GM12878 (cell line): ENCODE measurements around the gene WDR53. TPM values are rescaled to one million over a fixed set of nuclear protein-coding genes. Genes with fewer than 3 reads are reported as not detected.

ENCODE experiments used
- ATAC-seq: fragments of 200-7000 bp; cut with Tn5 transposase; 3 replicates; pipeline ENCODE4 v1.9.1; 2020; ENCODE audit warnings: mild to moderate bottlenecking, moderate library complexity
- BruUV-seq: library from RNA; stranded (reverse); fragments of 400-500 nt; replicated peaks from 2 replicates; lab custom pipeline; 2021; lab: Mats Ljungman, UMichigan
- CTCF ChIA-PET: fragments of 300-600 bp; sonication (Branson Sonifier 250); formaldehyde crosslinking; extraction: SDS; loops from one replicate; lab custom pipeline; 2021; ENCODE audit warnings: inconsistent platforms; lab: Yijun Ruan, JAX
- POLR2A ChIA-PET: fragments of 350-600 bp; formaldehyde crosslinking; extraction: SDS; loops from one replicate; lab custom pipeline; 2021; ENCODE audit warnings: inconsistent platforms; lab: Charles Lee
- RAD21 ChIA-PET: fragments of 300-600 bp; sonication (Branson Sonifier 250); formaldehyde crosslinking; loops from one replicate; lab custom pipeline; 2023; ENCODE audit warnings: antibody characterized with exemption; ENCODE audit not compliant: unreplicated experiment; lab: Charles Lee
- SMC1A ChIA-PET: fragments of 300-600 bp; sonication (Branson Sonifier 250); formaldehyde crosslinking; loops from one replicate; lab custom pipeline; 2023; ENCODE audit not compliant: unreplicated experiment, uncharacterized antibody; lab: Charles Lee
- DNase-seq: peaks from one replicate; pipeline ENCODE4 v3.0.0-alpha.2; 2011; ENCODE audit warnings: low read depth, low spot score
- FAIRE-seq: peaks from 3 replicates; lab custom pipeline; 2011; peaks lifted over from hg19 to GRCh38; lab: Jason Lieb, UNC
- H2AFZ ChIP-seq: 2 replicates; pipeline ENCODE4 v1.6.0; 2011; ENCODE audit warnings: low read depth, low read length, control low read depth; ENCODE audit not compliant: control insufficient read depth
- H3K27ac ChIP-seq: 2 replicates; pipeline ENCODE4 v1.5.1; 2011; ENCODE audit warnings: control low read depth; ENCODE audit not compliant: control insufficient read depth, insufficient read depth
- H3K27me3 ChIP-seq, 2 experiments: replicated peaks in 1 of 2; 2 replicates each; pipeline versions ENCODE4 v1.6.0 to v1.6.1; 2011; ENCODE audit warnings: low read length in 1 of 2; ENCODE audit not compliant: control insufficient read depth in 2 of 2, insufficient read depth in 2 of 2
- H3K36me3 ChIP-seq, 2 experiments: 2 replicates each; pipeline ENCODE4 v1.5.1; 2011; ENCODE audit warnings: low read length in 1 of 2; ENCODE audit not compliant: control insufficient read depth in 2 of 2, insufficient read depth in 2 of 2
- H3K4me1 ChIP-seq: 2 replicates; pipeline ENCODE4 v1.6.1; 2011; ENCODE audit warnings: mild to moderate bottlenecking, low read length, moderate library complexity, mixed read lengths; ENCODE audit not compliant: control insufficient read depth, insufficient read depth
- H3K4me2 ChIP-seq: 2 replicates; pipeline ENCODE4 v1.6.0; 2011; ENCODE audit warnings: control low read depth; ENCODE audit not compliant: control insufficient read depth, insufficient read depth
- H3K4me3 ChIP-seq: fragments of 200-600 bp; sonication (generic); 2 replicates; pipeline ENCODE4 v1.5.1; 2016
- H3K79me2 ChIP-seq: 2 replicates; pipeline ENCODE4 v1.6.0; 2011; ENCODE audit warnings: low read length; ENCODE audit not compliant: control insufficient read depth, insufficient read depth
- H3K9ac ChIP-seq: 2 replicates; pipeline ENCODE4 v1.8.0; 2011; ENCODE audit warnings: low read length, control low read depth, mixed read lengths; ENCODE audit not compliant: control insufficient read depth, insufficient read depth
- H3K9me3 ChIP-seq: replicated peaks from 3 replicates; pipeline ENCODE4 v1.5.1; 2011; ENCODE audit warnings: mild to moderate bottlenecking, low read length; ENCODE audit not compliant: control insufficient read depth, insufficient read depth
- H4K20me1 ChIP-seq: 2 replicates; pipeline ENCODE4 v1.6.0; 2011; ENCODE audit not compliant: control insufficient read depth, insufficient read depth
- BACH1 ChIP-seq: fragments of 450-650 bp; IDR thresholded peaks from 2 replicates; pipeline ENCODE4 v1.6.1; 2017; ENCODE audit warnings: mild to moderate bottlenecking, borderline replicate concordance
- CEBPB ChIP-seq, 2 experiments: fragments of 150-350 bp in 1 of 2; IDR thresholded peaks; 2 replicates each; pipeline ENCODE4 v1.6.1; 2012 to 2014; ENCODE audit warnings: low read depth in 2 of 2, low read length in 2 of 2, borderline replicate concordance in 1 of 2, inconsistent platforms in 1 of 2
- CEBPZ ChIP-seq: fragments of 150-350 bp; IDR thresholded peaks from 2 replicates; pipeline ENCODE4 v1.6.1; 2016; ENCODE audit warnings: low read depth, low read length
- EED ChIP-seq: sonication (generic); IDR thresholded peaks from 2 replicates; pipeline ENCODE4 v1.6.1; 2016; ENCODE audit warnings: antibody characterized with exemption, low read depth
- ELK1 ChIP-seq: IDR thresholded peaks from 2 replicates; pipeline ENCODE4 v1.6.1; 2012; ENCODE audit warnings: low read depth, low read length, improper control_type of control experiment
- ESRRA ChIP-seq: IDR thresholded peaks from 2 replicates; pipeline ENCODE4 v1.6.1; 2012; ENCODE audit warnings: mild to moderate bottlenecking, low read length, improper control_type of control experiment
- FOXM1 ChIP-seq: IDR thresholded peaks from 2 replicates; pipeline ENCODE4 v1.6.1; 2012; ENCODE audit warnings: low read depth, mild to moderate bottlenecking, inconsistent platforms, low read length, moderate library complexity
- MEF2A ChIP-seq: IDR thresholded peaks from 2 replicates; pipeline ENCODE4 v1.6.1; 2011; ENCODE audit warnings: low read depth, mild to moderate bottlenecking, low read length, moderate library complexity; ENCODE audit not compliant: insufficient read depth
- MLLT1 ChIP-seq: fragments of 450-650 bp; IDR thresholded peaks from 2 replicates; pipeline ENCODE4 v1.6.1; 2016; ENCODE audit warnings: mild to moderate bottlenecking
- NBN ChIP-seq: fragments of 450-650 bp; IDR thresholded peaks from 2 replicates; pipeline ENCODE4 v1.6.1; 2016
- NFXL1 ChIP-seq: fragments of 450-650 bp; IDR thresholded peaks from 2 replicates; pipeline ENCODE4 v1.6.1; 2017; ENCODE audit warnings: antibody characterized with exemption, mild to moderate bottlenecking, borderline replicate concordance
- SMAD5 ChIP-seq: IDR thresholded peaks from 2 replicates; pipeline ENCODE4 v1.6.1; 2016; ENCODE audit warnings: antibody characterized with exemption, low read depth
- SMC3 ChIP-seq: IDR thresholded peaks from 2 replicates; pipeline ENCODE4 v1.6.1; 2011; ENCODE audit warnings: low read length, improper control_type of control experiment, borderline replicate concordance
- SREBF2 ChIP-seq: IDR thresholded peaks from 2 replicates; pipeline ENCODE4 v1.6.1; 2012; ENCODE audit warnings: mild to moderate bottlenecking, low read length
- ZZZ3 ChIP-seq: IDR thresholded peaks from 2 replicates; pipeline ENCODE4 v1.6.1; 2011; ENCODE audit warnings: low read depth; ENCODE audit not compliant: control insufficient read depth, insufficient read length
- WGBS: methylation state at CpG from one replicate; pipeline ENCODE4 v1.1.6; 2016; ENCODE audit warnings: low lambda C conversion rate; ENCODE audit not compliant: insufficient replicate concordance, insufficient coverage; ENCODE audit errors: missing lambda C conversion rate; 5-methylcytosine and 5-hydroxymethylcytosine counted together
- in situ Hi-C: fragments of 300-500 bp; cut with MboI; formaldehyde crosslinking; loops from 9 replicates; pipeline ENCODE4 v1.14.3; 2018; ENCODE audit warnings: mixed read lengths
- intact Hi-C: fragments of 100-400 bp; cut with micrococcal nuclease; formaldehyde crosslinking; loops from one replicate; pipeline ENCODE4 v1.14.2; 2022; ENCODE audit not compliant: unreplicated experiment
- polyA plus RNA-seq, 11 experiments: library from polyadenylated mRNA; depleted of rRNA in 4 of 11; unstranded in 6 of 11; stranded (reverse) in 5 of 11; fragments of >200 nt; fragmentation: Nextera tagmentation in 4 of 11; fragmentation: Illumina TruSeq in 1 of 11; extraction: Ambion mirVana in 4 of 11; extraction: Trizol in 1 of 11; gene quantifications; 1 replicate in 1 of 11; 2 replicates in 10 of 11; pipeline versions ENCODE4 v1.2.1 to v1.2.3, GENCODE V29; 2011 to 2016; ENCODE audit warnings: inconsistent platforms in 2 of 11, missing spikeins in 2 of 11, low read depth in 1 of 11
- total RNA-seq, 4 experiments: library from RNA; depleted of rRNA in 3 of 4; stranded (reverse); fragments of >200 nt in 3 of 4; fragmentation: Illumina TruSeq in 1 of 4; extraction: Trizol in 1 of 4; gene quantifications; 2 replicates each; pipeline versions ENCODE4 v1.2.1 to v1.2.3, GENCODE V29; 2013 to 2021

The WDR53 gene
- total and polyA plus RNA-seq, 10 of the 15 experiments (the other 5 are each of a cell fraction or from before 2014, with no cell fraction given), result 7.7 to 20.3 (median 15.7) TPM

GRCh38 chr3:196609343-196609775, 41.0 kb upstream of the WDR53 start (continued):
- no peak for TF ChIP-seq BACH1
- no peak for TF ChIP-seq SREBF2
- peak; percentile 69; the same call in 1 of the 2 replicates for TF ChIP-seq MEF2A
- peak; percentile 94 for TF ChIP-seq SMC3
- TF ChIP-seq NFXL1, result no peak
- TF ChIP-seq EED, result 0 out of 2 replicates have a peak, but pooled peaks have one; percentile 34
- TF ChIP-seq ZZZ3, result no peak
- no peak for TF ChIP-seq ESRRA
- TF ChIP-seq NBN, result no peak

- Histone ChIP-seq H3K4me2 (no peak overlapping the region), H3K79me2 (no peaks in the 10 kb centered on the region), H3K27ac (no peak overlapping the region), H3K4me3 (no peak overlapping the region), H2AFZ (no peak overlapping the region), H3K9ac (no peak overlapping the region), H3K4me1 (peaks cover 4% of the 10 kb centered on the region; the same call in 1 of the 2 replicates), H3K9me3 (no peaks in the 10 kb centered on the region; the same call in 2 of the 3 replicates), H3K36me3 (no peaks in the 10 kb centered on the region), H4K20me1 (no peaks in the 10 kb centered on the region), H3K27me3 (no peaks in the 10 kb centered on the region)
- FAIRE-seq (peak; percentile 7), ATAC-seq (no peak), DNase-seq (no peak)
- 91% methylated on average over 2 of the region's 2 CpGs for WGBS
- intact Hi-C loops (loop anchor here (1.0 to 5.0 kb wide), 4 partner anchors 24 to 361 kb away; no protein-coding TSS in a partner anchor), in situ Hi-C loops (loop anchor here (5.0 kb wide), 1 partner anchor 79 kb away; no protein-coding TSS in a partner anchor)
- BruUV-seq, result no TSS peak
- ChIA-PET RAD21 (interaction anchor here (0.8 to 4.4 kb wide), 15 partner anchors 21 to 361 kb away, joined by 3 to 50 read pairs (median 8); partner anchors contain the start of genes CEP19, NCBP2, NRROS and PIGX), SMC1A (interaction anchor here (0.7 to 4.6 kb wide), 23 partner anchors 10 to 363 kb away, joined by 3 to 72 read pairs (median 5); partner anchors contain the start of genes CEP19, NRROS and PIGX), POLR2A (interaction anchor here (2.5 kb wide), 1 partner anchor 76 kb away, joined by 10 read pairs; no protein-coding TSS in a partner anchor), CTCF (interaction anchor here (0.8 to 10.6 kb wide), 26 partner anchors 11 to 295 kb away, joined by 3 to 144 read pairs (median 6); partner anchors contain the start of genes CEP19, NRROS, PAK2 and PIGX)
- TF ChIP-seq CEBPB (IDR thresholded peaks at IDR 0.05; ENCODE audit: borderline replicate concordance in 1 of 2, low read depth in 2 of 2, low read length in 2 of 2) (no peak), FOXM1 (no peak), SMAD5 (no peak), MLLT1 (no peak), ELK1 (no peak), CEBPZ (no peak)
Measured at GRCh38 chr3:196608693-196609092, 40.3 kb upstream of the WDR53 start.
